HEK293 (cell line): ENCODE results near the gene RYR2.

Experiments used
- CTCF ChIA-PET: fragments of 350-600 bp; formaldehyde crosslinking; extraction: SDS; loops from one replicate; lab custom pipeline; 2021; ENCODE audit warnings: antibody characterized with exemption; lab: Yijun Ruan, JAX
- POLR2A ChIA-PET: fragments of 300-600 bp; formaldehyde crosslinking; extraction: SDS; loops from one replicate; lab custom pipeline; 2020; ENCODE audit warnings: antibody characterized with exemption, inconsistent platforms; lab: Yijun Ruan, JAX
- H3K27ac ChIP-seq: fragments of 200-500 bp; sonication (Bioruptor generic); 2 replicates; pipeline ENCODE4 v1.5.1; 2014; ENCODE audit warnings: low read depth, low read length, control low read depth, inconsistent platforms; ENCODE audit errors: extremely low read depth
- H3K36me3 ChIP-seq, 2 experiments: fragments of 200-500 bp in 1 of 2; sonication (Bioruptor generic) in 1 of 2; 1 replicate in 1 of 2; 2 replicates in 1 of 2; pipeline ENCODE4 v1.5.1; 2014 to 2017; ENCODE audit warnings: inconsistent platforms in 2 of 2, low read length in 2 of 2; ENCODE audit not compliant: control insufficient read depth in 2 of 2, insufficient read depth in 1 of 2
- H3K4me1 ChIP-seq: fragments of 200-500 bp; sonication (Bioruptor generic); 2 replicates; pipeline ENCODE4 v1.5.1; 2014; ENCODE audit warnings: mild to moderate bottlenecking, low read length, inconsistent platforms; ENCODE audit not compliant: control insufficient read depth, insufficient read depth
- H3K4me3 ChIP-seq: 2 replicates; pipeline ENCODE4 v1.5.1; 2011; ENCODE audit warnings: low read depth, mild to moderate bottlenecking, control low read depth, low read length, moderate library complexity
- H3K9me3 ChIP-seq: fragments of 200-500 bp; sonication (Bioruptor generic); 2 replicates; pipeline ENCODE4 v1.5.1; 2014; ENCODE audit warnings: low read depth, low read length, inconsistent platforms; ENCODE audit not compliant: control insufficient read depth, insufficient read depth
- EGR2 ChIP-seq: fragments of 450-650 bp; formaldehyde crosslinking; IDR thresholded peaks from 2 replicates; pipeline ENCODE4 v1.5.1; 2016; ENCODE audit warnings: low read depth, missing biosample characterization, missing genetic modification characterization
- GLI4 ChIP-seq: fragments of 450-650 bp; formaldehyde crosslinking; IDR thresholded peaks from 2 replicates; pipeline ENCODE4 v1.5.1; 2016; ENCODE audit warnings: missing biosample characterization, missing genetic modification characterization
- KLF7 ChIP-seq: fragments of 450-650 bp; formaldehyde crosslinking; IDR thresholded peaks from 2 replicates; pipeline ENCODE4 v1.5.1; 2016; ENCODE audit warnings: missing biosample characterization, missing genetic modification characterization, borderline replicate concordance
- KLF9 ChIP-seq: fragments of 450-650 bp; formaldehyde crosslinking; IDR thresholded peaks from 2 replicates; pipeline ENCODE4 v1.5.1; 2016; ENCODE audit warnings: missing biosample characterization, missing genetic modification characterization, low read depth
- REPIN1 ChIP-seq: fragments of 450-650 bp; formaldehyde crosslinking; IDR thresholded peaks from 2 replicates; pipeline ENCODE4 v1.5.1; 2017; ENCODE audit warnings: missing biosample characterization, missing genetic modification characterization, low read depth
- REST ChIP-seq: fragments of 450-650 bp; formaldehyde crosslinking; IDR thresholded peaks from 2 replicates; pipeline ENCODE4 v1.5.1; 2016; ENCODE audit warnings: missing biosample characterization, missing genetic modification characterization
- ZBTB21 ChIP-seq: fragments of 450-650 bp; formaldehyde crosslinking; IDR thresholded peaks from 2 replicates; pipeline ENCODE4 v1.5.1; 2017; ENCODE audit warnings: missing biosample characterization, missing genetic modification characterization
- ZFP69B ChIP-seq: fragments of 450-650 bp; formaldehyde crosslinking; IDR thresholded peaks from 2 replicates; pipeline ENCODE4 v1.5.1; 2016; ENCODE audit warnings: missing biosample characterization, missing genetic modification characterization
- ZNF169 ChIP-seq: fragments of 450-650 bp; formaldehyde crosslinking; IDR thresholded peaks from 2 replicates; pipeline ENCODE4 v1.5.1; 2016; ENCODE audit warnings: missing biosample characterization, missing genetic modification characterization
- ZNF174 ChIP-seq: fragments of 450-650 bp; formaldehyde crosslinking; IDR thresholded peaks from 2 replicates; pipeline ENCODE4 v1.5.0; 2017; ENCODE audit warnings: missing biosample characterization, mild to moderate bottlenecking, missing genetic modification characterization
- ZNF175 ChIP-seq: fragments of 450-650 bp; formaldehyde crosslinking; IDR thresholded peaks from 2 replicates; pipeline ENCODE4 v1.5.1; 2016; ENCODE audit warnings: missing biosample characterization, missing genetic modification characterization
- ZNF214 ChIP-seq: fragments of 450-650 bp; formaldehyde crosslinking; IDR thresholded peaks from 2 replicates; pipeline ENCODE4 v1.5.1; 2017; ENCODE audit warnings: missing biosample characterization, mild to moderate bottlenecking, missing genetic modification characterization, borderline replicate concordance
- ZNF23 ChIP-seq: fragments of 450-650 bp; formaldehyde crosslinking; IDR thresholded peaks from 2 replicates; pipeline ENCODE4 v1.5.1; 2016; ENCODE audit warnings: missing biosample characterization, missing genetic modification characterization, borderline replicate concordance
- ZNF248 ChIP-seq: fragments of 450-650 bp; formaldehyde crosslinking; IDR thresholded peaks from 2 replicates; pipeline ENCODE4 v1.5.1; 2017; ENCODE audit warnings: missing biosample characterization, missing genetic modification characterization
- ZNF274 ChIP-seq, 2 experiments: fragments of 200-500 bp in 1 of 2; fragments of 450-650 bp in 1 of 2; sonication (Bioruptor generic) in 1 of 2; formaldehyde crosslinking in 1 of 2; IDR thresholded peaks; 2 replicates each; pipeline versions ENCODE4 v1.5.1 to v1.6.1; 2014 to 2016; ENCODE audit warnings: borderline replicate concordance in 1 of 2, inconsistent platforms in 1 of 2, low read length in 1 of 2, missing biosample characterization in 1 of 2, missing genetic modification characterization in 1 of 2
- ZNF362 ChIP-seq: fragments of 450-650 bp; formaldehyde crosslinking; IDR thresholded peaks from 2 replicates; pipeline ENCODE4 v1.5.1; 2016; ENCODE audit warnings: missing biosample characterization, missing genetic modification characterization
- ZNF549 ChIP-seq: fragments of 450-650 bp; IDR thresholded peaks from 2 replicates; pipeline ENCODE4 v1.5.1; 2018; ENCODE audit warnings: missing biosample characterization, missing genetic modification characterization, mild to moderate bottlenecking, inconsistent platforms, moderate library complexity
- ZNF629 ChIP-seq: fragments of 450-650 bp; formaldehyde crosslinking; IDR thresholded peaks from 2 replicates; pipeline ENCODE4 v1.5.1; 2017; ENCODE audit warnings: missing biosample characterization, missing genetic modification characterization
- ZNF768 ChIP-seq: fragments of 450-650 bp; formaldehyde crosslinking; IDR thresholded peaks from 2 replicates; pipeline ENCODE4 v1.5.1; 2018; ENCODE audit warnings: missing biosample characterization, mild to moderate bottlenecking, missing genetic modification characterization
- ZNF776 ChIP-seq: fragments of 450-650 bp; formaldehyde crosslinking; IDR thresholded peaks from 2 replicates; pipeline ENCODE4 v1.5.0; 2017; ENCODE audit warnings: missing biosample characterization, missing genetic modification characterization, borderline replicate concordance
- ZXDB ChIP-seq: fragments of 450-650 bp; formaldehyde crosslinking; IDR thresholded peaks from 2 replicates; pipeline ENCODE4 v1.5.1; 2016; ENCODE audit warnings: missing biosample characterization, missing genetic modification characterization

Gene RYR2

GRCh38 chr1:237211540-237211939 is 169.6 kb downstream of the RYR2 start:
- TF ChIP-seq ZBTB21 (tag by site-specific recombination) = no peak
- no peak for TF ChIP-seq ZNF174 (tag by site-specific recombination)
- TF ChIP-seq ZNF629 (tag by site-specific recombination) = no peak
- no peak for TF ChIP-seq ZFP69B (tag by site-specific recombination)
- no peak for TF ChIP-seq GLI4 (tag by site-specific recombination)
- TF ChIP-seq ZNF768 (tag by site-specific recombination) = no peak
- TF ChIP-seq KLF9 (tag by site-specific recombination) = no peak
- TF ChIP-seq ZNF362 = no peak
- no peak for TF ChIP-seq ZNF549 (tag by site-specific recombination)
- H3K4me3 ChIP-seq = no peak overlapping the region
- ChIA-PET POLR2A (no interaction called here), CTCF (no interaction called here)
- H3K27ac ChIP-seq = no peak overlapping the region
- no peaks in the 10 kb centered on the region for H3K9me3 ChIP-seq
- H3K36me3 ChIP-seq = no peaks in the 10 kb centered on the region
- H3K4me1 ChIP-seq = no peaks in the 10 kb centered on the region

- Histone ChIP-seq H3K4me3 (no peak overlapping the region), H3K9me3 (no peaks in the 10 kb centered on the region), H3K27ac (no peak overlapping the region), H3K36me3 (no peaks in the 10 kb centered on the region), H3K4me1 (no peaks in the 10 kb centered on the region)
- ChIA-PET CTCF (no interaction called here), POLR2A (interaction anchor here (0.5 kb wide), 1 partner anchor 1849 kb away, joined by 3 read pairs; no protein-coding TSS in a partner anchor)
- TF ChIP-seq ZNF169 (tag by site-specific recombination) (no peak), KLF7 (tag by site-specific recombination) (no peak), ZNF362 (no peak), ZNF175 (tag by site-specific recombination) (no peak), ZNF214 (no peak), REPIN1 (tag by site-specific recombination) (no peak), ZNF776 (tag by site-specific recombination) (no peak), ZXDB (no peak)
Observed at GRCh38 chr1:237219751-237220642, 178.0 kb downstream of the RYR2 start.

- TF ChIP-seq ZNF274 (IDR thresholded peaks at IDR 0.05; ENCODE audit: low read length) (no peak), ZNF274 (tag by site-specific recombination; IDR thresholded peaks at IDR 0.05; ENCODE audit: borderline replicate concordance) (peak; percentile 77; the same call in 1 of the 2 replicates), EGR2 (tag by site-specific recombination) (no peak), REST (tag by site-specific recombination) (no peak), ZNF23 (tag by site-specific recombination) (no peak), ZNF169 (tag by site-specific recombination) (no peak), ZNF248 (tag by site-specific recombination) (no peak)
- CTCF ChIA-PET = no interaction called here
- Histone ChIP-seq H3K9me3 (no peaks in the 10 kb centered on the region), H3K4me3 (no peak overlapping the region), H3K27ac (no peak overlapping the region), H3K36me3 (no peaks in the 10 kb centered on the region), H3K4me1 (no peaks in the 10 kb centered on the region)
- POLR2A ChIA-PET = no interaction called here
Observed at GRCh38 chr1:237223419-237223818, 181.4 kb downstream of the RYR2 start.
